K562 (cell line): Measurements from ENCODE around the gene ATXN10. TPM values are rescaled to one million over a fixed set of nuclear protein-coding genes. Genes with fewer than 3 reads are reported as not detected.

Experiments
- NFE2 ChIP-seq: IDR thresholded peaks from 2 replicates; pipeline ENCODE4 v1.6.1; 2014; ENCODE audit warnings: antibody characterized with exemption, low read depth
- REST ChIP-seq, 2 experiments: fragments of 450-650 bp; formaldehyde crosslinking in 1 of 2; IDR thresholded peaks; 2 replicates each; pipeline versions ENCODE4 v1.4.0 to v1.6.1; 2014 to 2020; ENCODE audit warnings: mild to moderate bottlenecking in 2 of 2, borderline replicate concordance in 1 of 2, low read depth in 1 of 2
- RFX5 ChIP-seq: IDR thresholded peaks from 2 replicates; pipeline ENCODE4 v1.6.1; 2011; ENCODE audit warnings: low read depth, mild to moderate bottlenecking, improper control_type of control experiment, low read length
- ZBTB9 ChIP-seq: fragments of 450-650 bp; formaldehyde crosslinking; IDR thresholded peaks from 2 replicates; pipeline ENCODE4 v1.4.0; 2020; ENCODE audit warnings: mild to moderate bottlenecking, moderate library complexity
- ZNF398 ChIP-seq: fragments of 250-450 bp; sonication (Bioruptor Pico); IDR thresholded peaks from 2 replicates; pipeline ENCODE4 v1.8.0; 2021; ENCODE audit warnings: moderate library complexity, mild to moderate bottlenecking, inconsistent platforms
- ZNF609 ChIP-seq: sonication (generic); formaldehyde crosslinking; IDR thresholded peaks from 2 replicates; pipeline ENCODE4 v1.8.1; 2023; ENCODE audit warnings: missing genetic modification reagents, mild to moderate bottlenecking, borderline replicate concordance
- ZZZ3 ChIP-seq: fragments of 450-650 bp; IDR thresholded peaks from 2 replicates; pipeline ENCODE4 v1.6.1; 2016; ENCODE audit warnings: antibody characterized with exemption, mild to moderate bottlenecking, moderate library complexity
- polyA plus RNA-seq, 8 experiments: library from polyadenylated mRNA; depleted of rRNA in 4 of 8; stranded (reverse) in 5 of 8; unstranded in 3 of 8; fragments of >200 nt; fragmentation: Nextera tagmentation in 2 of 8; fragmentation: Illumina TruSeq in 1 of 8; extraction: Ambion mirVana in 2 of 8; extraction: Trizol in 1 of 8; gene quantifications; 2 replicates each; pipeline versions ENCODE4 v1.2.1 to v1.2.3, GENCODE V29; 2011 to 2014; ENCODE audit warnings: inconsistent platforms in 1 of 8, missing spikeins in 1 of 8
- total RNA-seq, 7 experiments: library from RNA; depleted of rRNA in 6 of 7; stranded (reverse); fragments of >200 nt in 6 of 7; fragmentation: Illumina TruSeq in 2 of 7; extraction: Trizol in 2 of 7; gene quantifications; 2 replicates each; pipeline versions ENCODE4 v1.2.1 to v1.2.3, GENCODE V29; 2011 to 2021; ENCODE audit warnings: low replicate concordance in 1 of 7

ATXN10 gene
- total and polyA plus RNA-seq, 9 of the 15 experiments (the other 6 are each of a cell fraction or from before 2014, with no cell fraction given), result 11.5 to 190 (median 33.6) TPM

GRCh38 chr22:45630436-45630835 lies 41.2 kb upstream of the ATXN10 start (continued):
- TF ChIP-seq REST (IDR thresholded peaks at IDR 0.05; ENCODE audit: borderline replicate concordance), result no peak
- TF ChIP-seq REST (CRISPR knock-in tag; IDR thresholded peaks at IDR 0.05; ENCODE audit: low read depth), result no peak
- TF ChIP-seq NFE2, result no peak
- TF ChIP-seq ZZZ3, result no peak
- no peak for TF ChIP-seq ZNF609 (CRISPR knock-in tag)
- TF ChIP-seq ZNF398 (CRISPR knock-in tag), result no peak
- TF ChIP-seq ZBTB9 (CRISPR knock-in tag), result no peak
- no peak for TF ChIP-seq RFX5
